MM.1S (cell line): ENCODE results near the gene IQCM.

Experiments used
- DNase-seq: peaks from one replicate; pipeline ENCODE4 v3.0.0-alpha.2; 2015
- H2AFZ ChIP-seq: fragments of 300-600 bp; sonication (generic); 2 replicates; pipeline ENCODE4 v1.6.0; 2016; ENCODE audit warnings: antibody characterized with exemption, low read length
- H3F3A ChIP-seq: fragments of 300-600 bp; sonication (generic); 2 replicates; pipeline ENCODE4 v1.6.1; 2016; ENCODE audit warnings: mild to moderate bottlenecking, antibody characterized with exemption, low read length, moderate library complexity, mixed read lengths; ENCODE audit not compliant: insufficient read depth
- H3K27ac ChIP-seq: fragments of 300-600 bp; sonication (generic); 2 replicates; pipeline ENCODE4 v1.5.1; 2016; ENCODE audit warnings: mild to moderate bottlenecking, low read length
- H3K27me3 ChIP-seq: fragments of 300-600 bp; sonication (generic); replicated peaks from 2 replicates; pipeline ENCODE4 v1.6.0; 2016; ENCODE audit warnings: low read length; ENCODE audit not compliant: insufficient read depth
- H3K36me3 ChIP-seq: fragments of 300-600 bp; sonication (generic); replicated peaks from 2 replicates; pipeline ENCODE4 v1.6.1; 2016; ENCODE audit warnings: mild to moderate bottlenecking, low read length, mixed read lengths; ENCODE audit not compliant: insufficient read depth
- H3K4me1 ChIP-seq: fragments of 300-600 bp; sonication (generic); 2 replicates; pipeline ENCODE4 v1.6.1; 2016; ENCODE audit warnings: low read length, mixed read lengths
- H3K4me2 ChIP-seq: fragments of 300-600 bp; sonication (generic); 2 replicates; pipeline ENCODE4 v1.6.0; 2016; ENCODE audit warnings: low read depth, low read length
- H3K4me3 ChIP-seq: fragments of 300-600 bp; sonication (generic); 2 replicates; pipeline ENCODE4 v1.5.1; 2016; ENCODE audit warnings: low read length, mixed read lengths
- H3K79me2 ChIP-seq: fragments of 300-600 bp; sonication (generic); 2 replicates; pipeline ENCODE4 v1.6.1; 2016; ENCODE audit warnings: mixed run types, low read length, mixed read lengths
- H3K9ac ChIP-seq: fragments of 300-600 bp; sonication (generic); 2 replicates; pipeline ENCODE4 v1.6.1; 2016; ENCODE audit warnings: low read length, mixed read lengths
- H3K9me2 ChIP-seq: fragments of 300-600 bp; sonication (generic); replicated peaks from 2 replicates; pipeline ENCODE4 v1.6.1; 2016; ENCODE audit warnings: mild to moderate bottlenecking, low read length, mixed read lengths; ENCODE audit not compliant: insufficient read depth
- H3K9me3 ChIP-seq: fragments of 300-600 bp; sonication (generic); replicated peaks from 2 replicates; pipeline ENCODE4 v1.6.1; 2016; ENCODE audit warnings: mild to moderate bottlenecking, low read length, mixed read lengths; ENCODE audit not compliant: insufficient read depth
- H4K20me1 ChIP-seq: fragments of 300-600 bp; sonication (generic); 2 replicates; pipeline ENCODE4 v1.6.1; 2016; ENCODE audit warnings: mild to moderate bottlenecking, low read length, moderate library complexity, mixed read lengths; ENCODE audit not compliant: insufficient read depth
- EZH2 ChIP-seq: fragments of 300-600 bp; sonication (generic); optimal IDR thresholded peaks from 2 replicates; pipeline ENCODE3; 2017; ENCODE audit warnings: low read depth, mild to moderate bottlenecking, antibody characterized with exemption, low read length, mixed read lengths
- EZH2phosphoT487 ChIP-seq: fragments of 300-600 bp; sonication (generic); IDR thresholded peaks from 2 replicates; pipeline ENCODE4 v1.6.1; 2018; ENCODE audit warnings: antibody characterized with exemption, low read length
- TF ChIP-seq, protein P1 (sequence below): fragments of 300-600 bp; sonication (generic); IDR thresholded peaks from 2 replicates; pipeline ENCODE4 v1.5.1; 2016; ENCODE audit warnings: antibody characterized with exemption, low read length, mixed read lengths

The IQCM gene

DNA sequence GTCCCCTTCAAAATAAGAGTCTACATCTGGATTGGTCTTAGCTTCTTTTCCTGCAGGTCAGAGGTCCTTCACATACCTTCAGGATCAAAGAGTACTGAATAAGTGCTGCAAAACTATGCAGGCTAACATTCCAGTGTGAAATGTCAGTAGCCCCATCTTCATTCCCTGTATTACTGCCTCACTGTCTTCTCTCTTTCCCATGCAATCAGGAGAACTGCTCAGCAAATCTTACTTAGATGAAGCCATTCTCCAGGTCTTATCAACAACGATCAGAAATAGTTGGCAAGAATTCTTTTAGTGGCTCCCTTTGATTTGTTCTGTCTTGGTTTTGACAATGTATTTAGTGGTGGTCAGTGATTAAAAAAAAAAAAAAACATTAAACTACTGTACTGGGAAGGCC, 26.0 kb upstream of the IQCM start:
- no peak overlapping the region for H3K4me3 ChIP-seq
- H2AFZ ChIP-seq: no peak overlapping the region
- no peaks in the 10 kb centered on the region for H3K79me2 ChIP-seq
- no peak for TF ChIP-seq EZH2phosphoT487
- TF ChIP-seq, protein P1, sequence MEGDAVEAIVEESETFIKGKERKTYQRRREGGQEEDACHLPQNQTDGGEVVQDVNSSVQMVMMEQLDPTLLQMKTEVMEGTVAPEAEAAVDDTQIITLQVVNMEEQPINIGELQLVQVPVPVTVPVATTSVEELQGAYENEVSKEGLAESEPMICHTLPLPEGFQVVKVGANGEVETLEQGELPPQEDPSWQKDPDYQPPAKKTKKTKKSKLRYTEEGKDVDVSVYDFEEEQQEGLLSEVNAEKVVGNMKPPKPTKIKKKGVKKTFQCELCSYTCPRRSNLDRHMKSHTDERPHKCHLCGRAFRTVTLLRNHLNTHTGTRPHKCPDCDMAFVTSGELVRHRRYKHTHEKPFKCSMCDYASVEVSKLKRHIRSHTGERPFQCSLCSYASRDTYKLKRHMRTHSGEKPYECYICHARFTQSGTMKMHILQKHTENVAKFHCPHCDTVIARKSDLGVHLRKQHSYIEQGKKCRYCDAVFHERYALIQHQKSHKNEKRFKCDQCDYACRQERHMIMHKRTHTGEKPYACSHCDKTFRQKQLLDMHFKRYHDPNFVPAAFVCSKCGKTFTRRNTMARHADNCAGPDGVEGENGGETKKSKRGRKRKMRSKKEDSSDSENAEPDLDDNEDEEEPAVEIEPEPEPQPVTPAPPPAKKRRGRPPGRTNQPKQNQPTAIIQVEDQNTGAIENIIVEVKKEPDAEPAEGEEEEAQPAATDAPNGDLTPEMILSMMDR: no peak
- no peak for TF ChIP-seq EZH2
- no peak overlapping the region for H3K27ac ChIP-seq
- H3K36me3 ChIP-seq: no peaks in the 10 kb centered on the region
- no peaks in the 10 kb centered on the region for H3K27me3 ChIP-seq
- H3K4me2 ChIP-seq: no peak overlapping the region
- no peak for DNase-seq
- no peaks in the 10 kb centered on the region for H3K9me3 ChIP-seq
- no peaks in the 10 kb centered on the region for H4K20me1 ChIP-seq
- H3K9ac ChIP-seq: no peak overlapping the region
- H3K4me1 ChIP-seq: no peaks in the 10 kb centered on the region
- no peaks in the 10 kb centered on the region for H3K9me2 ChIP-seq
- no peaks in the 10 kb centered on the region for H3F3A ChIP-seq

DNA sequence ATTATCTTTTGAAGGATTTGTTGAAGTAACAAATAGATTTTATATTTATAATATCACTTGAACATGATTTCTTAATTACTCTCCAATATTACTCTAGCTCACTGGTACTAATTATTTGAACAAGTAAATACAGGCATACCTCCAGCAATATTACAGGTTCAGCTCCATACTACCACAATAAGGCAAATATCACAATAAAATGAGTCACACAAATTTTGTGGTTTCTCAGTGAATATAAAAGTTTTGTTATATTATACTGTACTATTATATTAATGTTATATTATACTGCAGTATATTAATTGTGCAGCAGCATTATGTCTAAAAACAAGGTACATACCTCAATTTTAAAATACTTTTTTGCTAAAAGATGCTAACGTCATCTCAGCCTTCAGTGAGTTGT, 22.4 kb upstream of the IQCM start:
- no peak for DNase-seq
- Histone ChIP-seq H3K9ac (no peak overlapping the region), H3K4me2 (no peak overlapping the region), H3K9me2 (no peaks in the 10 kb centered on the region), H3K27ac (no peak overlapping the region), H3K27me3 (no peaks in the 10 kb centered on the region), H3K79me2 (no peaks in the 10 kb centered on the region), H3F3A (no peaks in the 10 kb centered on the region), H3K4me3 (no peak overlapping the region), H3K4me1 (no peaks in the 10 kb centered on the region), H2AFZ (no peak overlapping the region), H4K20me1 (no peaks in the 10 kb centered on the region), H3K36me3 (no peaks in the 10 kb centered on the region), H3K9me3 (no peaks in the 10 kb centered on the region)
- no peak for TF ChIP-seq EZH2
- TF ChIP-seq EZH2phosphoT487: no peak
- TF ChIP-seq, protein P1: no peak

DNA sequence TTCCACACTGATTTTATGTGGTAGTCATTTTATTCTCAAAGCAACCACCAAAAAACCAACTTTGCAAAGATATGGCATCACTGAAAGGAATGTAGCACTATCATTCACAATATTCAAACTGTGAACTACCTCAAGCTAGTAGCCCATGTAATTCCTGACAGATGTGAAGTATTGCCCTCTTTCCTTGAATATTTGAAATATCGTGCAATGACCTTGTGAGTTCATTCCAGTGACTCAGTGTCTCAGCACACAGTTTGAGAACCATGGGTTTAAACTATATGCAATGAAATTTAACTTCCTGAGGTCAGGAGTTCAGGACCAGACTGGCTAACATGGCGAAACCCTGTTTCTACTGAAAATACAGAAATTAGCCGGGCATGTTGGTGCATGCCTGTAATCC, 20.9 kb upstream of the IQCM start:
- DNase-seq: no peak

DNA sequence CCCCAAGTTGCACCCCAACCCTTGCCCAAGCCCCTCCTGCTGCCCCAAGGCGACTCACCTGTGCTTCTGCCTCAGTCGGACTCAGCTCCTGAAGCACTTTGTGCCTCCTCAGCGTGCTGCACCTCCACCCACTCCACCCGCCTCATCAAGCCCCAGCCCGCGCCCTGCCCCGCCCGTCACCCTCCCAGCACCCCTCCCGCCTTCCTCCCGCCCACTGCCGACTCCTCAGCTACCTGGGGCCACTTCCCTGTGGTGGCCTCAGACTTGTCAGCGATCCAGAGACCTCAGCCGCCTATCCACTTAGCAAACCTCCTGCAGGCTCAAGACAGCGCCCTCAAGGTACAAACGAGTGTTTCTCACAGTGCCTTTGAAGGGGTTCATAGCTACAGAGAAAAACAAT, 19.6 kb upstream of the IQCM start:
- H3K36me3 ChIP-seq: no peaks in the 10 kb centered on the region
- no peaks in the 10 kb centered on the region for H3K27me3 ChIP-seq
- no peaks in the 10 kb centered on the region for H4K20me1 ChIP-seq
- no peaks in the 10 kb centered on the region for H3F3A ChIP-seq
- no peaks in the 10 kb centered on the region for H3K4me1 ChIP-seq
- no peak overlapping the region for H3K4me3 ChIP-seq
- no peaks in the 10 kb centered on the region for H3K79me2 ChIP-seq
- no peak overlapping the region for H2AFZ ChIP-seq
- no peak overlapping the region for H3K9ac ChIP-seq
- no peak overlapping the region for H3K4me2 ChIP-seq
- no peaks in the 10 kb centered on the region for H3K9me3 ChIP-seq
- no peak for DNase-seq
- TF ChIP-seq EZH2 (no peak), EZH2phosphoT487 (no peak)
- TF ChIP-seq, protein P1: no peak
- H3K27ac ChIP-seq: no peak overlapping the region
- H3K9me2 ChIP-seq: no peaks in the 10 kb centered on the region

More for the DNA sequence above, 20.9 kb upstream of the IQCM start:
- Histone ChIP-seq H3K27me3 (no peaks in the 10 kb centered on the region), H3K79me2 (no peaks in the 10 kb centered on the region), H3K9ac (no peak overlapping the region), H3K36me3 (no peaks in the 10 kb centered on the region), H3K9me2 (no peaks in the 10 kb centered on the region), H3K4me2 (no peak overlapping the region), H2AFZ (no peak overlapping the region), H4K20me1 (no peaks in the 10 kb centered on the region), H3K4me1 (no peaks in the 10 kb centered on the region), H3K4me3 (no peak overlapping the region), H3K9me3 (no peaks in the 10 kb centered on the region), H3F3A (no peaks in the 10 kb centered on the region), H3K27ac (no peak overlapping the region)
- TF ChIP-seq EZH2phosphoT487: no peak
- TF ChIP-seq EZH2: no peak
